ENCODE results near the gene XRN1.

DNA sequence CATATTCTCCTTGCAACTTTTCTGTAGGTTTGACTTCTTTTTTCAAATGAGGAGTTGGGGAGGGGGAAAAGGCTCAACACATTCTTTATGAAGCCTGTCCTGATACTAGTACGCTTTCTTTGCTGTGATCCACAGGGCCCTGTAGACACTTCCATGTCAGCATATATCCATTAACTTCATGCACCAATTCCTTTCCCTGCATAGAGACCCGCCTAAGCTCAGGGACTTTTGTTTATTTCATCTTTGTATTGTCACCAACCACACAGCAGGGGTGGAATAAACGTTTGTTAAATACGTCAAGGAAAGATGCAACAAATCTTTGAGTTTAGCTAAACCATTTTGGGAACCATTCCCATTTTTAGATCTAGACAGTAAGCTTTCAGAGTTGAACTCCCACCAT lies 179.4 kb downstream of the XRN1 start:
- TF ChIP-seq POLR2AphosphoS5 (IDR thresholded peaks at IDR 0.05; ENCODE audit: low read depth) = no peak
- TF ChIP-seq, protein P1, sequence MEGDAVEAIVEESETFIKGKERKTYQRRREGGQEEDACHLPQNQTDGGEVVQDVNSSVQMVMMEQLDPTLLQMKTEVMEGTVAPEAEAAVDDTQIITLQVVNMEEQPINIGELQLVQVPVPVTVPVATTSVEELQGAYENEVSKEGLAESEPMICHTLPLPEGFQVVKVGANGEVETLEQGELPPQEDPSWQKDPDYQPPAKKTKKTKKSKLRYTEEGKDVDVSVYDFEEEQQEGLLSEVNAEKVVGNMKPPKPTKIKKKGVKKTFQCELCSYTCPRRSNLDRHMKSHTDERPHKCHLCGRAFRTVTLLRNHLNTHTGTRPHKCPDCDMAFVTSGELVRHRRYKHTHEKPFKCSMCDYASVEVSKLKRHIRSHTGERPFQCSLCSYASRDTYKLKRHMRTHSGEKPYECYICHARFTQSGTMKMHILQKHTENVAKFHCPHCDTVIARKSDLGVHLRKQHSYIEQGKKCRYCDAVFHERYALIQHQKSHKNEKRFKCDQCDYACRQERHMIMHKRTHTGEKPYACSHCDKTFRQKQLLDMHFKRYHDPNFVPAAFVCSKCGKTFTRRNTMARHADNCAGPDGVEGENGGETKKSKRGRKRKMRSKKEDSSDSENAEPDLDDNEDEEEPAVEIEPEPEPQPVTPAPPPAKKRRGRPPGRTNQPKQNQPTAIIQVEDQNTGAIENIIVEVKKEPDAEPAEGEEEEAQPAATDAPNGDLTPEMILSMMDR (IDR thresholded peaks at IDR 0.05; ENCODE audit: insufficient read depth, low read length) = no peak
- TF ChIP-seq, protein P2, sequence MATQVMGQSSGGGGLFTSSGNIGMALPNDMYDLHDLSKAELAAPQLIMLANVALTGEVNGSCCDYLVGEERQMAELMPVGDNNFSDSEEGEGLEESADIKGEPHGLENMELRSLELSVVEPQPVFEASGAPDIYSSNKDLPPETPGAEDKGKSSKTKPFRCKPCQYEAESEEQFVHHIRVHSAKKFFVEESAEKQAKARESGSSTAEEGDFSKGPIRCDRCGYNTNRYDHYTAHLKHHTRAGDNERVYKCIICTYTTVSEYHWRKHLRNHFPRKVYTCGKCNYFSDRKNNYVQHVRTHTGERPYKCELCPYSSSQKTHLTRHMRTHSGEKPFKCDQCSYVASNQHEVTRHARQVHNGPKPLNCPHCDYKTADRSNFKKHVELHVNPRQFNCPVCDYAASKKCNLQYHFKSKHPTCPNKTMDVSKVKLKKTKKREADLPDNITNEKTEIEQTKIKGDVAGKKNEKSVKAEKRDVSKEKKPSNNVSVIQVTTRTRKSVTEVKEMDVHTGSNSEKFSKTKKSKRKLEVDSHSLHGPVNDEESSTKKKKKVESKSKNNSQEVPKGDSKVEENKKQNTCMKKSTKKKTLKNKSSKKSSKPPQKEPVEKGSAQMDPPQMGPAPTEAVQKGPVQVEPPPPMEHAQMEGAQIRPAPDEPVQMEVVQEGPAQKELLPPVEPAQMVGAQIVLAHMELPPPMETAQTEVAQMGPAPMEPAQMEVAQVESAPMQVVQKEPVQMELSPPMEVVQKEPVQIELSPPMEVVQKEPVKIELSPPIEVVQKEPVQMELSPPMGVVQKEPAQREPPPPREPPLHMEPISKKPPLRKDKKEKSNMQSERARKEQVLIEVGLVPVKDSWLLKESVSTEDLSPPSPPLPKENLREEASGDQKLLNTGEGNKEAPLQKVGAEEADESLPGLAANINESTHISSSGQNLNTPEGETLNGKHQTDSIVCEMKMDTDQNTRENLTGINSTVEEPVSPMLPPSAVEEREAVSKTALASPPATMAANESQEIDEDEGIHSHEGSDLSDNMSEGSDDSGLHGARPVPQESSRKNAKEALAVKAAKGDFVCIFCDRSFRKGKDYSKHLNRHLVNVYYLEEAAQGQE (IDR thresholded peaks at IDR 0.05; ENCODE audit: insufficient replicate concordance, low read depth) = no peak

All from HL-60 (cell line).